Skeletal muscle tissue (tissue), 4 donors: ENCODE data around the gene CTXN3. TPM values are rescaled to one million over a fixed set of nuclear protein-coding genes. Genes with fewer than 3 reads are reported as not detected.

ENCODE experiments used
- H3K27ac ChIP-seq: one replicate; pipeline ENCODE4 v1.7.0; 2013; ENCODE audit warnings: mild to moderate bottlenecking, low read depth, low read length, inconsistent platforms
- H3K27me3 ChIP-seq, 3 donors: one replicate each; pipeline ENCODE4 v1.7.0; 2013; ENCODE audit warnings: low read length in 3 of 3; ENCODE audit not compliant: control insufficient read depth in 3 of 3, insufficient read depth in 3 of 3
- H3K36me3 ChIP-seq, 3 donors: one replicate each; pipeline ENCODE4 v1.7.0; 2013; ENCODE audit warnings: low read length in 3 of 3; ENCODE audit not compliant: control insufficient read depth in 3 of 3, insufficient read depth in 3 of 3
- H3K4me1 ChIP-seq, 3 donors: one replicate each; pipeline ENCODE4 v1.7.0; 2013; ENCODE audit warnings: low read length in 3 of 3, mild to moderate bottlenecking in 3 of 3; ENCODE audit not compliant: control insufficient read depth in 3 of 3, insufficient read depth in 3 of 3
- H3K4me3 ChIP-seq, 3 donors: one replicate each; pipeline ENCODE4 v1.7.0; 2013; ENCODE audit warnings: low read length in 3 of 3
- H3K9ac ChIP-seq, 3 donors: one replicate each; pipeline ENCODE4 v1.7.0; 2013; ENCODE audit warnings: low read length in 3 of 3, mild to moderate bottlenecking in 3 of 3, moderate library complexity in 2 of 3, low read depth in 1 of 3
- H3K9me3 ChIP-seq, 3 donors: one replicate each; pipeline ENCODE4 v1.7.0; 2013; ENCODE audit warnings: low read length in 3 of 3; ENCODE audit not compliant: control insufficient read depth in 3 of 3
- total RNA-seq: library from RNA; depleted of rRNA; stranded (reverse); fragments of >200 nt; gene quantifications from one replicate; pipeline ENCODE4 v1.2.3, GENCODE V29; 2014
- donor health status: Osteomylitis.

Gene CTXN3
- total RNA-seq: 1.0 TPM

DNA sequence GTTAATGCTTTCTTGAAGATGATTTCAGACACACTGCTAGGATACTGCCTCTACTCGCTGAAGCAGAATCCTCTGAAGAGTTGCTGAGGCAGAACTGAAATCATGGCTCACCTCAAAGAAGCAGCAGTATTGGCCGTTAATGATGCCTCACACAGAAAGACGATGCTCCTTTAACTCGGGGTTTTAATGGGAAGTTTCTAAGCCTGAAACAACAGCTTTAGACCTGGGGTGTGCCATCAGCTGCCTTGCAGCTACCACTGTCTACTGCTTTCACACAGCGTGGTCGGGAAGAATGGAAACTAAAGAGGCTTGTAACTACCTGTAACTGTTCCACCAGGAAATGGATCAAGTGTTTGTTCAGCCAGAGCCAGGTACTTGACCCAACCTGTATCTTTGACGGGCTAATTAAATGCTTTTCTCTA is at the start of gene CTXN3:
Gene CTXN3, plus strand, starts transcription at position 65 of the 422 bp plus-strand sequence. CDS start 8,440 bp downstream, outside the sequence.
- Histone ChIP-seq H3K9ac (no peak within 1 kb of the TSS), H3K4me1 (peaks cover 2 to 25% (median 14%) of the 10 kb centered on the region in 3 donors), H3K36me3 (no peaks in the 10 kb centered on the region), H3K9me3 (no peaks in the 10 kb centered on the region), H3K4me3 (peak within 1 kb of the TSS in 1 of 3 donors; percentile 21), H3K27me3 (no peaks in the 10 kb centered on the region), H3K27ac (peak within 1 kb of the TSS; percentile 14)

DNA sequence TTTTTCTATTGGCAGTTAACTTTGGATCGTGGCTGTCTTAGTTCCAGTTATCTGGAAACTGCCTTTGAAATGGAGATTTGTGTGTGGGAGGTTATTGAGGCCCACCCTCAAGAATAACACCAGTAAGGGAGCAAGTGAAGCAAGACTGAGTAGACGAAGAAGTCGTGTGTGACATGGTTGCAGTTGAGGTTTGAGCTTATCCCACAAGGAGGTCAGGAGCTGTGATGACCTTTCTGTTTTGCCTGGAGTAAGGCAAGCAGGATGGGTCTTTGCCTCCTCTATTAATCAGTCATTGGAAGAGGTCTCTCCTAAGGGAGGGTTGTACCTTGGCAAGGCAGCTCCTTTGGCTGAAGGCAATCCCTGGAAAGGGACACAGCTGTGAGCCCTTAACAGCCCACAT is 49.6 kb upstream of the CTXN3 start:
- Histone ChIP-seq H3K4me3 (no peak overlapping the region), H3K9ac (no peak overlapping the region), H3K27ac (no peak overlapping the region), H3K4me1 (peaks cover 4 to 13% (median 6%) of the 10 kb centered on the region in 3 donors), H3K27me3 (no peaks in the 10 kb centered on the region), H3K36me3 (no peaks in the 10 kb centered on the region), H3K9me3 (no peaks in the 10 kb centered on the region)

- Histone ChIP-seq H3K4me1 (peaks cover 4 to 13% (median 6%) of the 10 kb centered on the region in 3 donors), H3K27me3 (no peaks in the 10 kb centered on the region), H3K36me3 (no peaks in the 10 kb centered on the region), H3K9ac (no peak overlapping the region), H3K27ac (no peak overlapping the region), H3K4me3 (no peak overlapping the region), H3K9me3 (no peaks in the 10 kb centered on the region)
Observed at GRCh38 chr5:127599847-127600246, 49.0 kb upstream of the CTXN3 start.

DNA sequence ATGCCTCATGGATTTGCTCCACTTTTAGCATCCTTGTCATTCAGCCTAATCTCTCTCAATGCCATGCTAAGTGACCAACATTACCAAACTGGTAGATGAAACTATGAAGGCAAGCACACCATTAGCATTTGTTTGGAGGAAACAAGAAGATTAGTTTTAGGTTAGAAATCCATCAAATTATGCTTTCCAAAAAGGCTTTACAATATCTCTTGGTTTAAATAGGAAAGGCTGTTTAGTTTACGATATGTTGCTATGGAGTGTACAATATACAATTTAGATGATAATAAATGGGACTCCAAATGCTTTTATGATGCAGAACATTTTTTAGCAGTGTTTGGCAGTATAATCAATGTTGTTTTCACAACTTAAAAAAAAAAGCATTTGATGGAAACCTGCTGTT is 47.8 kb upstream of the CTXN3 start:
- H3K36me3 ChIP-seq: no peaks in the 10 kb centered on the region
- H3K27me3 ChIP-seq: no peaks in the 10 kb centered on the region
- peaks cover 4 to 13% (median 6%) of the 10 kb centered on the region in 3 donors for H3K4me1 ChIP-seq
- no peak overlapping the region for H3K4me3 ChIP-seq
- H3K27ac ChIP-seq: no peak overlapping the region
- H3K9me3 ChIP-seq: no peaks in the 10 kb centered on the region
- no peak overlapping the region for H3K9ac ChIP-seq

- Histone ChIP-seq H3K9me3 (no peaks in the 10 kb centered on the region), H3K4me1 (peaks cover 4 to 13% (median 6%) of the 10 kb centered on the region in 3 donors), H3K4me3 (no peak overlapping the region), H3K36me3 (no peaks in the 10 kb centered on the region), H3K9ac (no peak overlapping the region), H3K27me3 (no peaks in the 10 kb centered on the region), H3K27ac (no peak overlapping the region)
Observed at GRCh38 chr5:127601601-127602000, 47.3 kb upstream of the CTXN3 start.

DNA sequence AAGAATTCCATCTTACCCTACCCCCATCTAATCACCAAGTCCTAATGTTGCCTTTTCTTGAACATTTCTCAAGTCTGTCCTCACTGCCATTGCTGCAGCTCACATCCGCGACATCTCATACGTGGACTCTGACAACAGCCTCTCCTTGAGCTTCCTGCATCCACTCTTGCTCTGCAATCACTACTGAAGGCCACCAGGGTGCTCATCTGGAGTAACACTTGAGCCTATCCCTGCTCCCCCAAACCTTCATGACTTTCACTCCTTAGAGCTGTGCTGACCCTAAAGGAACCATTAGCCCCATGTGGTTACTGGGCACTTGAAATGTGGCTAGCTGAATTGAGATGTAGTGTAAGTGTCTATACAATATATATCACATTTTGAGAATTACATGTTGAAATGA is 46.4 kb upstream of the CTXN3 start:
- Histone ChIP-seq H3K9me3 (no peaks in the 10 kb centered on the region), H3K27ac (no peak overlapping the region), H3K9ac (no peak overlapping the region), H3K4me3 (no peak overlapping the region), H3K4me1 (peaks cover 4 to 13% (median 6%) of the 10 kb centered on the region in 3 donors), H3K27me3 (no peaks in the 10 kb centered on the region), H3K36me3 (no peaks in the 10 kb centered on the region)

GRCh38 chr5:127602896-127603844 is 45.7 kb upstream of the CTXN3 start:
- peaks cover 4 to 13% (median 6%) of the 10 kb centered on the region in 3 donors for H3K4me1 ChIP-seq
- H3K9me3 ChIP-seq: no peaks in the 10 kb centered on the region
- H3K9ac ChIP-seq: peak overlapping the region in 1 of 3 donors; percentile 22
- H3K4me3 ChIP-seq: no peak overlapping the region
- peak overlapping the region; percentile 16 for H3K27ac ChIP-seq
- H3K36me3 ChIP-seq: no peaks in the 10 kb centered on the region
- H3K27me3 ChIP-seq: no peaks in the 10 kb centered on the region

DNA sequence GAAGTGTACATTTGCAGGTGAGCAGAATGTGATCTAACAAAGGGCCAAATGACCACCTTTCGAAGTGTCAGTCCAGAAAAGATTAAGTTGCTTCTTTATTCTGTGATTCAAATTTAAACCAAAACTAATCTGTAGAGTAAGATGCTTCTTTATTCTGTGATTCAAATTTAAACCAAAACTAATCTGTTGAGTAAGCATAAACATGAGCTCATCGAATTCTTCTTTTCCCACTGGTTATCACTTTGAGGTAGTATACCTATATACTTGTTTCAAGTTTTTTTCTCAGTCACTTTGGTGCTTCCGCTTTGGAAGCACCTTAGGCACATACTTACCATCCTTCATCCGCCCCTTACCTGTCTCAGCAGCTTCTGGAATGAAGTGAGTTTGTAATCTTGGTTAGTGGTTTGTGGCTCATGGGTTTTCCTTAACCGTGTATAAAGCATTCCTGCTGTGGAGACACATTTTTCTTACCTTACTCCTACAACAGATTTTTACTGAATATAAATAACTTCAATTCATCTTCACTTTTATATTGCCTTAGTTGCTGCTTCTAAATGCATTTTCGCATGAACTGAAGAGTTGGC is 40.7 kb upstream of the CTXN3 start:
- H3K36me3 ChIP-seq: no peaks in the 10 kb centered on the region
- no peak overlapping the region for H3K9ac ChIP-seq

GRCh38 chr5:127609011-127609410 is 39.9 kb upstream of the CTXN3 start:
- no peaks in the 10 kb centered on the region for H3K9me3 ChIP-seq
- no peak overlapping the region for H3K9ac ChIP-seq
- H3K4me3 ChIP-seq: no peak overlapping the region
- no peaks in the 10 kb centered on the region for H3K36me3 ChIP-seq
- H3K27ac ChIP-seq: no peak overlapping the region
- H3K27me3 ChIP-seq: no peaks in the 10 kb centered on the region
- no peaks in the 10 kb centered on the region for H3K4me1 ChIP-seq

More for the DNA sequence above, 40.7 kb upstream of the CTXN3 start:
- no peaks in the 10 kb centered on the region for H3K27me3 ChIP-seq
- H3K4me3 ChIP-seq: no peak overlapping the region
- no peak overlapping the region for H3K27ac ChIP-seq
- H3K9me3 ChIP-seq: no peaks in the 10 kb centered on the region
- peaks cover 2 to 6% (median 5%) of the 10 kb centered on the region in 3 donors for H3K4me1 ChIP-seq

GRCh38 chr5:127609957-127610356 is 38.9 kb upstream of the CTXN3 start:
- Histone ChIP-seq H3K27ac (no peak overlapping the region), H3K9ac (no peak overlapping the region), H3K9me3 (no peaks in the 10 kb centered on the region), H3K27me3 (no peaks in the 10 kb centered on the region), H3K4me1 (no peaks in the 10 kb centered on the region), H3K36me3 (no peaks in the 10 kb centered on the region), H3K4me3 (no peak overlapping the region)
